Mucosa of descending colon (tissue), 3 donors: Measurements from ENCODE around the gene TBC1D4. TPM values are rescaled to one million over a fixed set of nuclear protein-coding genes. Genes with fewer than 3 reads are reported as not detected.

Experiments used
- ATAC-seq: fragments of 200-7000 bp; cut with Tn5 transposase; one replicate; pipeline ENCODE4 v1.9.1; 2020; ENCODE audit warnings: mild to moderate bottlenecking, moderate library complexity
- DNase-seq, 3 donors: peaks; one replicate each; pipeline ENCODE4 v3.0.0-alpha.2; 2020
- H3K36me3 ChIP-seq: fragments of 200-600 bp; one replicate; pipeline ENCODE4 v1.8.0; 2021; ENCODE audit warnings: low read depth, mild to moderate bottlenecking
- H3K4me1 ChIP-seq: fragments of 200-600 bp; one replicate; pipeline ENCODE4 v1.8.0; 2021; ENCODE audit warnings: low read depth, mild to moderate bottlenecking
- H3K4me3 ChIP-seq: fragments of 200-600 bp; one replicate; pipeline ENCODE4 v1.8.0; 2021; ENCODE audit warnings: mild to moderate bottlenecking
- H3K9me3 ChIP-seq: fragments of 200-600 bp; one replicate; pipeline ENCODE4 v1.8.0; 2021; ENCODE audit warnings: mild to moderate bottlenecking
- CTCF ChIP-seq: fragments of 200-600 bp; IDR thresholded peaks from one replicate; pipeline ENCODE4 v1.8.0; 2022; ENCODE audit warnings: antibody characterized with exemption, mild to moderate bottlenecking
- intact Hi-C, 2 donors: fragments of 100-400 bp; cut with DNase I in 1 of 2; cut with micrococcal nuclease in 1 of 2; formaldehyde crosslinking; loops; one replicate each; pipeline versions ENCODE4 v1.11.0 to v1.11.1; 2022; cut with DNase I, micrococcal nuclease
- total RNA-seq, 3 donors: library from RNA; stranded (reverse); fragmentation: NEBNext Ultra II Directional in 2 of 3; extraction: Animal tissue kit (Norgen Biotek cat#: 25700) in 2 of 3; gene quantifications; one replicate each; pipeline versions ENCODE4 v1.2.1 to v1.2.4, GENCODE V29; 2021 to 2023
- donor health status: DM: no; HTN: no; CAD: no; lungs with moderate emphysema.
- donor health status: DM: no; HTN: no; CAD: no.
- donor health status: DM: no; HTN: yes; CAD: no.

The TBC1D4 gene
- total RNA-seq, 3 donors from 2014 or later = 13.4 to 24.6 (median 13.8) TPM

GRCh38 chr13:75419656-75420055 is 62.3 kb downstream of the TBC1D4 start:
- Histone ChIP-seq H3K36me3 (no peaks in the 10 kb centered on the region), H3K9me3 (no peaks in the 10 kb centered on the region), H3K4me1 (no peaks in the 10 kb centered on the region), H3K4me3 (no peak overlapping the region)
- intact Hi-C loops = no loop called here
- DNase-seq (no peak), ATAC-seq (no peak)
- no peak for TF ChIP-seq CTCF

DNA sequence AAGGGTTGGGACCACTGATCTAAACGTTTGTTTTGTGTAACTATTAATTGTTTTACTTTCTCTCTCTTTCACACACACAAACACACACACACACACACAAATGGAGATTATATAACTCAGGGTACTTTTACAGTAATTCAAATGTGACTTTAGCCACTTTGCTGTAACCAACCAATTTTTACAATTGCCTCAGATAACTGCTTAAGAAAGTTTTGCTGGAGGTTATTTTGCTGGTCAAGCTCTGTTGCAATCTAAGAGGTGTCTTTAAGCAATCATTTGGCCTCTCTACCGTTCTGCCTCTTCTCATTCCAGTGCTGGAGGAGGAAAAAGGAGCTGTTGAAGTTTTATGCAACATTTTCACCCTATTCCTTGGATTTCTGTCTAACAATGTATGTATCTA is 63.0 kb downstream of the TBC1D4 start:
- Histone ChIP-seq H3K9me3 (no peaks in the 10 kb centered on the region), H3K36me3 (no peaks in the 10 kb centered on the region), H3K4me1 (no peaks in the 10 kb centered on the region), H3K4me3 (no peak overlapping the region)
- no peak for TF ChIP-seq CTCF
- DNase-seq = no peak
- ATAC-seq = no peak
- intact Hi-C loops = no loop called here

DNA sequence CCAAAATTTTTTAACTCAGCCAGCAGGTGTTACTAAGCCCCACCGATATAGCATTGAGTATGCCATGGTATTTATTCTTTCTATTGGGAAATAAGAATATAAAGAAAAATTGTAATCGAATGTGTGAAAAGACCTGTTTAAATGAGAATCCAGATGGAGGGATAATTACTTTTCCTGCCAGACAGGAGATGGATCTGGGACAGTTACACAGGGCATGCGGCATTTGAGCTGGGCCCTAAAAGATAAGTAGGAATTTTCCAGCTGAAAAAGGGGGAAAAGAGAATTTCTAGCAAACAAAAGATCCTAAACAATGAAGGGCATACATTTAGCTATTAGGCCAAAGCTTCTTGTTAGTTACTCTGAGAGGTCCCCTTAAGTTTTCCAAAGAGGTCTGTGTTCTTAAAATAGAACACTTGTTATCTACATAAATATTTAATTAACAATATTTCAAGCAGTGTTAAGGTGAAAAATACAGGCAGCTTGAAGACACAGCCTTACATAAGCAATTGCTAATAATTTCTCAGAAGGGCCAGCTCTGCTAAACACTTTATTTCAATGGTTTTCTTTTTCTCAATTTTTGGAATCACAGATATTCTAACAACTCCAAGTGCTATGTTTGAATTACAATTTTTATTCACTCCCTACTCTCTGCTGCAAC is 63.7 kb downstream of the TBC1D4 start:
- H3K36me3 ChIP-seq = no peaks in the 10 kb centered on the region
- no peak for ATAC-seq

GRCh38 chr13:75417656-75418055 is 64.3 kb downstream of the TBC1D4 start:
- H3K9me3 ChIP-seq = no peaks in the 10 kb centered on the region
- DNase-seq (no peak), ATAC-seq (no peak)
- no peak for TF ChIP-seq CTCF
- H3K4me3 ChIP-seq = no peak overlapping the region
- H3K4me1 ChIP-seq = no peaks in the 10 kb centered on the region
- H3K36me3 ChIP-seq = no peaks in the 10 kb centered on the region
- intact Hi-C loops = no loop called here

More for the DNA sequence above, 63.7 kb downstream of the TBC1D4 start:
- Histone ChIP-seq H3K4me3 (no peak overlapping the region), H3K4me1 (no peaks in the 10 kb centered on the region), H3K9me3 (no peaks in the 10 kb centered on the region)
- intact Hi-C loops = no loop called here
- no peak for TF ChIP-seq CTCF
- DNase-seq = no peak

DNA sequence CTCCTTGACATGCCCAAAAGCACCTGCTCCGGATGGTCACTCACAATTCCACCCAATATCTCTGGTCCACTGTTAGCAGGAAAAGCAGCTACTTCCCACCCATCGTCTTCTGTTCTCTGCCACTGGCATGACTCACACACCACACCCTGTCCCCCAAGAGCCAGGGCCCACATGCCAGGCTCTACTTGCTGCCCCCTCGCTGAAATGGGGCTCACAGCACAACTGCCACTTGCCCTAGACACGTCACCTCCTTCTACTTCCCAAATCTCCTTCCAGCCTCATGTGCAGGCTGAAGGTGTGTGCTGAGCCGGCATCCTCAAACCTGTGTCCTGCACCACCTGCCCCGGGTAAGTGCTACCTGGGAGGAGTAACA is 65.0 kb downstream of the TBC1D4 start:
- Histone ChIP-seq H3K36me3 (no peaks in the 10 kb centered on the region), H3K4me1 (no peaks in the 10 kb centered on the region), H3K4me3 (no peak overlapping the region), H3K9me3 (no peaks in the 10 kb centered on the region)
- TF ChIP-seq CTCF = no peak
- intact Hi-C loops = no loop called here
- DNase-seq (no peak), ATAC-seq (peak; percentile 24)
